Lower leg skin (tissue), 4 donors: ENCODE measurements around the gene CDX1. TPM values are rescaled to one million over a fixed set of nuclear protein-coding genes. Genes with fewer than 3 reads are reported as not detected.

Source experiments
- DNase-seq, 2 donors: peaks; one replicate each; pipeline ENCODE4 v3.0.0-alpha.2; 2019; ENCODE audit warnings: low spot score in 2 of 2
- H3K4me3 ChIP-seq: fragments of 200-600 bp; sonication (generic); 2 replicates; pipeline ENCODE4 v1.5.1; 2017; ENCODE audit warnings: mild to moderate bottlenecking, low read depth; ENCODE audit not compliant: poor library complexity, severe bottlenecking
- CTCF ChIP-seq, 3 donors: fragments of 450-650 bp; IDR thresholded peaks; one replicate each; pipeline ENCODE4 v1.5.1; 2016; ENCODE audit warnings: antibody characterized with exemption in 3 of 3, mild to moderate bottlenecking in 3 of 3, moderate library complexity in 2 of 3
- POLR2A ChIP-seq, 2 donors: fragments of 450-650 bp; IDR thresholded peaks; one replicate each; pipeline ENCODE4 v1.6.1; 2016 to 2017; ENCODE audit warnings: antibody characterized with exemption in 2 of 2, mild to moderate bottlenecking in 1 of 2, moderate library complexity in 1 of 2
- WGBS, 2 donors: methylation state at CpG; one replicate each; pipeline ENCODE4 v1.1.5; 2018; 5-methylcytosine and 5-hydroxymethylcytosine counted together
- intact Hi-C: fragments of 100-400 bp; cut with DNase I; formaldehyde crosslinking; loops from one replicate; pipeline ENCODE4 v1.15.0; 2023; ENCODE audit warnings: low total_unique reads
- total RNA-seq, 4 donors: library from RNA; depleted of rRNA; stranded (reverse); fragments of >200 nt; gene quantifications; one replicate each; pipeline ENCODE4 v1.1.0, GENCODE V29; 2016

Gene CDX1
- total RNA-seq, 4 donors from 2014 or later = not detected

DNA sequence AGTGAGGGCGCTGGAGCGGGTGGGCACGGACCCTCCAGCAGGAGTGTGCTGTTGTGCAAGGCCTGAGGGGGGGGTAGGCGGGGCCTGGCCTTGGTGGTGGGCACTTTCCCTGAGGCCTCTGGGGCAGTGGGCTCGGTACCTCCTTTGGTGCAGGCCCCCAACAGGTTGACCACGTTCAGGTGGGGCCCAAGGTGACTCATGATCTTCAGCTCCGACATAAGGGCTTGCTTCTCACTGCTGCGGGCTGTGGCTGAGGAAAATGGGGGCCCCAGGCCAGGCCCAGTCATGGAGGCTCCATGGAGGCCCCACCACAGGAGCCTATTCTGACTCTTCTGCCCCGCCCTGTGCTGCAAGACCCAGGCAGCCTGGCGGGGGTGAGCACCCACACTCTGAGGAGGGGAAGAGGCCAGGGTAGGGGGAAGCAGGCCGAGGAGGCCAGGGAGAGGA, 42.4 kb upstream of the CDX1 start:
- H3K4me3 ChIP-seq = no peak overlapping the region
- DNase-seq = no peak
- 79 to 86% methylated on average over 7 to 11 of the region's 11 CpGs for WGBS, 2 donors
- TF ChIP-seq CTCF (IDR thresholded peaks at IDR 0.05) = no peak
- TF ChIP-seq POLR2A (IDR thresholded peaks at IDR 0.05) = no peak
- intact Hi-C loops = no loop called here

GRCh38 chr5:150124596-150124995, 42.0 kb upstream of the CDX1 start:
- intact Hi-C loops = no loop called here
- DNase-seq = no peak
- TF ChIP-seq POLR2A (IDR thresholded peaks at IDR 0.05) (no peak), CTCF (IDR thresholded peaks at IDR 0.05) (no peak)
- H3K4me3 ChIP-seq = no peak overlapping the region
- 88 to 90% methylated on average over 8 of the region's 8 CpGs for WGBS, 2 donors

DNA sequence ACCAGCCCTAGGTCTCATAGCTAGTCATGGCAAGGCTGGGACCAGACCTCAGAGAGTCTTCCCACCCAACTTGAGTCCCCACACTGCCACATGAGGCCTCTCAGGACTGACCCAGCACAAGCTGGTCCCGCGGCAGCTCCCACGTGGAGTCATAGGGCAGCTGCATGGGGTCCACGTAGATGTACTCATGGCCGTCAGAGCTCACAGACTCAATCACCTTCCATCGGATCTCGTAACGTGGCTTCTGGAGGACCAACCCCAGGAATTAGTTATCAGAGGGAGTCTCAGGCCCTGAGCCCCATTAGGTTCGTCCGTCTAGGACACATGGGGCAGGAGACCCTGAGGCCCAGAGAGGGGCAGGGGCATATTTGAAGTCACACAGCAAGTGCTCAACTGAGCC, 41.2 kb upstream of the CDX1 start:
- TF ChIP-seq CTCF (IDR thresholded peaks at IDR 0.05) = no peak
- TF ChIP-seq POLR2A (IDR thresholded peaks at IDR 0.05) = no peak
- intact Hi-C loops = no loop called here
- no peak for DNase-seq
- WGBS, 2 donors = 95% methylated on average over 10 of the region's 10 CpGs
- H3K4me3 ChIP-seq = no peak overlapping the region

- no peak for DNase-seq
- intact Hi-C loops = no loop called here
- no peak overlapping the region for H3K4me3 ChIP-seq
- no peak for TF ChIP-seq POLR2A (IDR thresholded peaks at IDR 0.05)
- no peak for TF ChIP-seq CTCF (IDR thresholded peaks at IDR 0.05)
- 84 to 88% methylated on average over 10 of the region's 10 CpGs for WGBS, 2 donors
Observed at GRCh38 chr5:150126199-150126920, 40.2 kb upstream of the CDX1 start.

- H3K4me3 ChIP-seq = no peak overlapping the region
- TF ChIP-seq CTCF (IDR thresholded peaks at IDR 0.05) (no peak), POLR2A (IDR thresholded peaks at IDR 0.05) (no peak)
- DNase-seq = no peak
- intact Hi-C loops = no loop called here
- 79 to 88% methylated on average over 6 of the region's 6 CpGs for WGBS, 2 donors
Observed at GRCh38 chr5:150126921-150127265, 39.7 kb upstream of the CDX1 start.

GRCh38 chr5:150129454-150129812, 37.1 kb upstream of the CDX1 start:
- WGBS, 2 donors = 51 to 55% methylated on average over 3 to 8 of the region's 8 CpGs
- no peak for TF ChIP-seq CTCF (IDR thresholded peaks at IDR 0.05)
- H3K4me3 ChIP-seq = no peak overlapping the region
- intact Hi-C loops = no loop called here
- DNase-seq = no peak
